Neutrophil (primary cell): ENCODE measurements around the gene MND1.

Experiments used
- H3K27ac ChIP-seq: fragments of 200-600 bp; sonication (generic); 2 replicates; pipeline ENCODE4 v1.5.1; 2016; ENCODE audit warnings: mild to moderate bottlenecking, moderate library complexity
- H3K27me3 ChIP-seq: fragments of 200-600 bp; sonication (generic); 2 replicates; pipeline ENCODE4 v1.6.0; 2016; ENCODE audit warnings: mild to moderate bottlenecking
- H3K36me3 ChIP-seq: fragments of 200-600 bp; sonication (generic); 2 replicates; pipeline ENCODE4 v1.5.1; 2017
- H3K4me1 ChIP-seq, 2 experiments: fragments of 200-600 bp in 1 of 2; sonication (generic) in 1 of 2; 1 replicate in 1 of 2; 2 replicates in 1 of 2; pipeline versions ENCODE4 v1.5.1 to v1.6.1; 2013 to 2016; ENCODE audit warnings: low read depth in 1 of 2, low read length in 1 of 2, mild to moderate bottlenecking in 1 of 2, moderate library complexity in 1 of 2; ENCODE audit not compliant: control insufficient read depth in 1 of 2, insufficient read depth in 1 of 2
- H3K4me3 ChIP-seq, 2 experiments: fragments of 200-600 bp in 1 of 2; sonication (generic) in 1 of 2; 1 replicate in 1 of 2; 2 replicates in 1 of 2; pipeline ENCODE4 v1.5.1; 2013 to 2016; ENCODE audit warnings: low read depth in 1 of 2, low read length in 1 of 2, mild to moderate bottlenecking in 1 of 2, moderate library complexity in 1 of 2
- H3K9me3 ChIP-seq: fragments of 200-600 bp; sonication (generic); 2 replicates; pipeline ENCODE4 v1.5.1; 2016
- TF ChIP-seq, protein P1 (sequence below): fragments of 200-600 bp; sonication (generic); IDR thresholded peaks from 2 replicates; pipeline ENCODE4 v1.5.1; 2016; ENCODE audit warnings: antibody characterized with exemption

The MND1 gene

DNA sequence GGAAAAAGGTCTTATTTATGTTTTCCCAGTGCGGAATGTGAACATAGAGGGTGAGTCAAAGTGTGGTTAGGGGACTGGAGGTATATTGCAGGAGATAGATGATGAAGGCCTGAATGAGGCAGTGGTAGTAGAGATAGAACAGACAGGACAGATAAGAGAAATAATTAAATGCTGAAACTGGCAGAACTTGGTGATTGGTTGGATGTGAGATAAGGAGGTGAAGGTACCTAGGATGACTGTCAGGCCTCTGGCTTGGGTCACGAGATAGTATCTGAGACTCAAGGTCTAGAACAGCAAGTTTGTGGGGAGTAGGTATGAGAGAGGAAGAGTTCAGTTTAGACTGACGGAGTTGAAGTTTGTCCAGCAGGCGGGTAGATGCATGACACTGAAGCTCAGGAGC, 3.5 kb downstream of the MND1 start:
- Histone ChIP-seq H3K4me3 (no peak overlapping the region), H3K36me3 (no peaks in the 10 kb centered on the region), H3K27ac (no peak overlapping the region), H3K4me1 (peaks cover 14 to 18% of the 10 kb centered on the region in 2 experiments), H3K27me3 (peaks cover 22% of the 10 kb centered on the region), H3K9me3 (no peaks in the 10 kb centered on the region)
- TF ChIP-seq, protein P1, sequence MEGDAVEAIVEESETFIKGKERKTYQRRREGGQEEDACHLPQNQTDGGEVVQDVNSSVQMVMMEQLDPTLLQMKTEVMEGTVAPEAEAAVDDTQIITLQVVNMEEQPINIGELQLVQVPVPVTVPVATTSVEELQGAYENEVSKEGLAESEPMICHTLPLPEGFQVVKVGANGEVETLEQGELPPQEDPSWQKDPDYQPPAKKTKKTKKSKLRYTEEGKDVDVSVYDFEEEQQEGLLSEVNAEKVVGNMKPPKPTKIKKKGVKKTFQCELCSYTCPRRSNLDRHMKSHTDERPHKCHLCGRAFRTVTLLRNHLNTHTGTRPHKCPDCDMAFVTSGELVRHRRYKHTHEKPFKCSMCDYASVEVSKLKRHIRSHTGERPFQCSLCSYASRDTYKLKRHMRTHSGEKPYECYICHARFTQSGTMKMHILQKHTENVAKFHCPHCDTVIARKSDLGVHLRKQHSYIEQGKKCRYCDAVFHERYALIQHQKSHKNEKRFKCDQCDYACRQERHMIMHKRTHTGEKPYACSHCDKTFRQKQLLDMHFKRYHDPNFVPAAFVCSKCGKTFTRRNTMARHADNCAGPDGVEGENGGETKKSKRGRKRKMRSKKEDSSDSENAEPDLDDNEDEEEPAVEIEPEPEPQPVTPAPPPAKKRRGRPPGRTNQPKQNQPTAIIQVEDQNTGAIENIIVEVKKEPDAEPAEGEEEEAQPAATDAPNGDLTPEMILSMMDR, result no peak

DNA sequence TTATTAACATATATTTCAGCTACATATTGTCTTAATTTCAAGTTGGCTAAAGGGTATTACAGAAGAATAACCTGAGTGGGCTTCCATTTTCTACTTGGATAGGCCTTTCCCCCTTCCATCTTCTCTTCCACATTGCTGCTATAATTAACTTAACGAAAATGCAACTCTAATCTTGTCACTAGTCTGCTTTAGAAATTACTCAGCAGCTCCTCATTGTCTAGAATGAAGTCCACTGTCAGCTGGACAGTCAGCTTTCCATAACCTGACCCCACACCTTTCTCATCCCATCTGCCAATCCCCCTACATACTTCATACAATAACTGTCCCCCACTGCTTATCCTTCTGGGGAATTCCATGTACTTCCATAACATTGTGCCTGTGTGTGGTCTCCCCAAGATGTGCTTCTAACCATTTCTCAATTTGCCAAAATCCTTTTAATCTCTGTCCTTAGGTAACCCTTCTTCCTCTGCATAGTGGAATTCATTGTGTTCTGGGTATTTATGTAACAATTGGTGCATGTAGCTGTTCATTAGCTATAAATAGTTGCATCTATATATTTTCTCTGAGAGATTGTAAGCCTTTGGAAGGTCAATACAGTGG, 4.8 kb downstream of the MND1 start:
- H3K27ac ChIP-seq, result no peak overlapping the region
- peaks cover 10 to 13% of the 10 kb centered on the region in 2 experiments for H3K4me1 ChIP-seq
- no peaks in the 10 kb centered on the region for H3K9me3 ChIP-seq
- no peaks in the 10 kb centered on the region for H3K36me3 ChIP-seq
- TF ChIP-seq, protein P1, result no peak
- no peak overlapping the region for H3K4me3 ChIP-seq
- peaks cover 11% of the 10 kb centered on the region for H3K27me3 ChIP-seq

DNA sequence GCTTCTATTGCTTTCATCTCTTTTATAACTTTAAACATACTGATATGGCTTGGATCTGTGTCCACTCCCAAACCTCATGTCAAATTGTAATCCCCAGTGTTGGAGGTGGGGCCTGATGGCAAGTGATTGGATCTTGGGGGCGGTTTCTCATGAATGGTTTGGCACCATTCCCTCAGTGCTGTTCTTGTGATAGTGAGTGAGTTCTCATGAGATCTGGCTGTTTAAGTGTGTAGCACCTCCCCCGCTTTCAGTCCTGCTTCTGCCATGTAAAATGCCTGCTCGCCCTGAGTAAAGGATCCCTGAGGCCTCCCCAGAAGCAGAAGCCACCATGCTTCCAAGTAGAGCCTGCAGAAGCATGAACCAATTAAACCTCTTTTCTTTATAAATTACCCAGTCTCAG, 17.7 kb downstream of the MND1 start:
- Histone ChIP-seq H3K9me3 (no peaks in the 10 kb centered on the region), H3K4me3 (no peak overlapping the region), H3K4me1 (no peaks in the 10 kb centered on the region), H3K27ac (no peak overlapping the region), H3K36me3 (peaks cover 9% of the 10 kb centered on the region), H3K27me3 (no peaks in the 10 kb centered on the region)
- TF ChIP-seq, protein P1, result no peak

DNA sequence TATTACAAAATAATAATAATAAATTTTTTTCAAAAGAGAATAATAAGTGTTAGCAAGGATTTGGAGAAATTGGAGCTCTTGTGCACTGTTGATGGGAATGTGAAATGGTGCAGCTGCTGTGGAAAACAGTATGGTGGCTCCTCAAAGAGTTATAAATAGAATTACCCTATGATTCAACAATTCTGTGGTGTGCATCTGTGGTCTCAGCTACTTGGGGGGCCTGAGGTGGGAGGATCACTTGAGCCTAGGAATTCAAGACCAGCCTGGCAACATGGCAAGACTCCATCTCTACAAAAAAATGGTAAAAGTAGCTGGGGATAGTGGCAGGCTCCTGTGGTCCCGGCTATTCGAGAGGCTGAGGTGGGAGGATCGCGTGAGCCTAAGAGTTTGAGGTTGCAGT, 19.6 kb downstream of the MND1 start:
- Histone ChIP-seq H3K9me3 (no peaks in the 10 kb centered on the region), H3K27ac (no peak overlapping the region), H3K36me3 (peaks cover 10% of the 10 kb centered on the region), H3K4me3 (no peak overlapping the region), H3K4me1 (no peaks in the 10 kb centered on the region), H3K27me3 (no peaks in the 10 kb centered on the region)
- TF ChIP-seq, protein P1, result no peak

DNA sequence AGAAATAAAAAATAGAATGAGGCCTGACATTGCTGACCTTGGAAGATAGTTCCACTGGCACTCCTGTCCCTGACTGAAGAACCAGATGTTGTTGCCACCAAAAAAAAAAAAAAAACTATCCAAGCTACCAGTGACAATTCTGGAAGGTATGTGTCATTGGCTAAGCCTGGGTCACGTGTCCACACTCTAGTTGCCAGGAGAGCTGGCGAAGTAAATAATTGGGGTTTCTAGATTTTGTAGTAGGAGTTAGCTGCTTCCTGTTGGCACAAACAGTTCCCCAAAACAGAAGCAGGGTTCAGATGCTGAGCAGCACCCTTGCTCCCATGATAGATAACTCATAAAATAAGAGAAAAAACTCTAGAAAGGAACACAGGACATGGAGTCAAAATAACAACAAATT, 20.5 kb downstream of the MND1 start:
- Histone ChIP-seq H3K27ac (no peak overlapping the region), H3K36me3 (peaks cover 15% of the 10 kb centered on the region), H3K9me3 (no peaks in the 10 kb centered on the region), H3K27me3 (no peaks in the 10 kb centered on the region), H3K4me1 (no peaks in the 10 kb centered on the region), H3K4me3 (no peak overlapping the region)
- TF ChIP-seq, protein P1, result no peak
